Activated T-cell treated with anti-CD3 and anti-CD28 coated beads, Interleukin-2, amount 50 U/mL, for 1 hour (primary cell): ENCODE data around the gene C4orf46.
A peak's percentile ranks its signal among the peaks of the same experiment; 100 is the strongest.
"Not testable (repeated sequence)": the region's sequence is repeated elsewhere in the genome, so short reads cannot be mapped to it uniquely, and the experiment has no call there.

Experiments used
- DNase-seq: peaks from one replicate; pipeline ENCODE4 v3.0.0-alpha.2; 2020

The C4orf46 gene

GRCh38 chr4:158671665-158671914 is at the start of gene C4orf46:
TSS of gene C4orf46 (minus strand) at chr4:158671887. CDS start at chr4:158671801, 86 bp downstream.
- DNase-seq: no peak

DNA sequence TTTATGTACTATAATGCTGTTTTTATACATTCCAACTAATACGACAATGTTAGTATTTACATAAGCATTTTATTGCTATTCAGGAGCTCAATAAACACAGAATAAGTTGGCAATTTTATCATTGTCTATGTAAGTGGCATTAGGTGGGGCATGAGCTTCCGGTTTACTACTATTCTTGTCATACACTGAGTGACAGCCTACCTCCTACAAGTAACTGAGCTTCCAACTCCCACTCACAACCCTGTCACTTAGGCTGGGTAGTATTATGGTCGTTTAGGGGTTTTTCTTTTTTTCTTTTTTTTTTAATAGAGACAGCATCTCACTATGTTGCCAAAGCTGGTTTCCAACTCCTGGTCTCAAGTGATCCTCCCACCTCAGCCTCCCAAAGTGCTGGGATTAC is 44.1 kb upstream of the C4orf46 start:
- DNase-seq: no peak

- no peak for DNase-seq
Observed at GRCh38 chr4:158714937-158715336, 43.2 kb upstream of the C4orf46 start.

- DNase-seq: not testable (repeated sequence)
Observed at GRCh38 chr4:158712622-158713021, 40.9 kb upstream of the C4orf46 start.

GRCh38 chr4:158710814-158711213 is 39.1 kb upstream of the C4orf46 start:
- DNase-seq: no peak

GRCh38 chr4:158704274-158704673 is 32.6 kb upstream of the C4orf46 start:
- no peak for DNase-seq

DNA sequence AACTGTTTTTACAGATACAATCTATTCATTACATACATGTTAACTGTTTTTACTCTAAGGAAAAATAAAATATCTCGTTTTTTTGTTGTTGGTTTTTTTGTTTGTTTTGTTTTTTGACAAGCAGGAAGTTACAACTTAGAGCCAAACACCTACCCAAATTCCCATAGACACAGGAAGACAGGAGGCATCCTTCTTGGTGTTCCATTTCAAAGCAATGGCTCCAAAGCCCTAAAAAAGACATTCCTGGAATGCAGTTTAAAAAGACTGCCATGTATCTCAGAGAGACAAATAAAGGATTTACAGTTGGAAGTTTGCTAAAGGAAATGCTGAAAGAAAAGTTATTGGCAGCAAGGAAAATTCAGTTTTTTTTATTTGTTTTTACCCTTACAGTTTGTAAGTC is 17.1 kb upstream of the C4orf46 start:
- no peak for DNase-seq

GRCh38 chr4:158682066-158682465 is 10.4 kb upstream of the C4orf46 start:
- DNase-seq: no peak

DNA sequence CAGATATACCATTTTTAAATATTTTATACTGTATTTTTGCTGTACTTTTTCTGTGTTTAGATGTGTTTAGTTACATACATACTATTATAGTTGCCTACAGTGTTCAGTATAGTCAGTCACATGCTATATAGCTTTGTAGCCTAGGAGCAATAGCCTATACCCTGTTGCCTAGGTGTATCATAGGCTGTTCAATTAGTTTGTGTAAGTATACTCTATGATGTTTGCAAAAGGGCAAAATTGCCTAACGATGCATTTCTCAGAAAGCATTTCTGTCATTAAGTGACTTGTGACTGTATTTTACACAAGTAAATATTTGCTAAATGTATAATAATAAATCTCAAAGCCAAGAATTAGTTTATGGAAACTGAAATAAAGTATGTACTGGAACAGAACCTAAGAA is 9.9 kb upstream of the C4orf46 start:
- DNase-seq: no peak

GRCh38 chr4:158678767-158679166 is 7.1 kb upstream of the C4orf46 start:
- no peak for DNase-seq

- DNase-seq: no peak
Observed at GRCh38 chr4:158676076-158676475, 4.4 kb upstream of the C4orf46 start.

DNA sequence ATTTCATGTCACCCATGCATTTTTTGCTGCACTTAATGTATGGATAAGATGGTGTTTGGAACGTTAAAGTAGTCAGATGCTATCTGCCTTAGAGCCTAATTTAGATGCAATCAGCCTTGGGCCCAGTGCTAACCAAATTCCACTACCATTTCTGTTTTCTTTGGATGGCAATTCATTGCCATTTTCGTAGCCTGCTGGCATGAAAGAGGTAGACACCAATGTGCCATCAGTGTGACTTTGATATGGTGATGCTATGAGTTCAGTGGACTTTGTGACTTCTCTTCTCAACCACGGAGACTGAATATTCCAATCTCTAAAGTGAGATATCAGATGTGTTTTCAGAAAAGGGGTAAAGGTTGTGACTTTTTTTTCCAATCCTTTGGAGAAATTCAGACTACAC is 1.9 kb upstream of the C4orf46 start:
- no peak for DNase-seq

DNA sequence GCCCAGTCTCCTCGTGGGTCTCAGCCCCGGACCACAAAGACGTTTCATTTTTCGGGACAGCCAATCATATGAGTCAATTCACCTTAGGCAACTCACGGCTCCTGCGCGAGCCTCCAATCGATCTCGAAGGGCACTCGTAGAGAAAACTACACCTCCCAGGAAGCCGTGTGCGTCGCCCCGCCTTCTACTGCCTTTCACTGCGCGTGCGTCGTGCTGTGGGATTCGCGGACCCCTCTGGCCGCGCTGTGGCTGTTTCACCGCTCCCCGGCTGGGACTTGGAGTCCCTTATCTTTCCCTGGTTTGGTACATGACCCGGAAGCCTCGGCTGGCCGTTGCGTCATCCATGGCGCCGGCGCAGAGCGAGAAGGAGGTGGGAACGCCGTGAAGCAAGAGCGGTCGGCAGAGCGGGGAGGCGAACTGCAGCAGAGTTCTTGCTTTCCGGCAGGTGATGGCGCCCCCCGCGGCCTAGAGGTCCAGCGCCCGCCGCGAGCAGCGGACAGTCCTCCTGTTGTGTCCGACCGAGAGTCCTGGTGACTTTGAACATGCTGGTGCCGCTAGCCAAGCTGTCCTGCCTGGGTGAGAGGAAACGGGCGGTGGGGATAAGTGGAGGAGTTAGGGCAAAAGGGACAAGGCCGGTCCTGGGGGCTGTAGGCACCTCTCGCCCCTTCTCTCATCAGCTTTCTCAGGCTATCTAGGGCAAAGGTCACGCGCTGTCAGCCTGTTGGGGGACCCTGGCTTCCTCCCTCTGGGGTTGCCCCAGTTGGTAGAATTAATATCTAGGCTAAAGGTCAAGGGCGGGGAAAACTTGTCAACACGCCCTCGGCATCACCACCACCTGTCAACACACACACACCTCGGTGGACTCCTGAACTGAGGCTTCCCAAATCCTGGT is 474 bp upstream of the C4orf46 start, which contains the start of gene ETFDH:
Gene ETFDH, plus strand, starts transcription at position 382 of the 892 bp plus-strand sequence. Its CDS starts 161 bp downstream, at position 543.
- DNase-seq: peak; percentile 97

DNA sequence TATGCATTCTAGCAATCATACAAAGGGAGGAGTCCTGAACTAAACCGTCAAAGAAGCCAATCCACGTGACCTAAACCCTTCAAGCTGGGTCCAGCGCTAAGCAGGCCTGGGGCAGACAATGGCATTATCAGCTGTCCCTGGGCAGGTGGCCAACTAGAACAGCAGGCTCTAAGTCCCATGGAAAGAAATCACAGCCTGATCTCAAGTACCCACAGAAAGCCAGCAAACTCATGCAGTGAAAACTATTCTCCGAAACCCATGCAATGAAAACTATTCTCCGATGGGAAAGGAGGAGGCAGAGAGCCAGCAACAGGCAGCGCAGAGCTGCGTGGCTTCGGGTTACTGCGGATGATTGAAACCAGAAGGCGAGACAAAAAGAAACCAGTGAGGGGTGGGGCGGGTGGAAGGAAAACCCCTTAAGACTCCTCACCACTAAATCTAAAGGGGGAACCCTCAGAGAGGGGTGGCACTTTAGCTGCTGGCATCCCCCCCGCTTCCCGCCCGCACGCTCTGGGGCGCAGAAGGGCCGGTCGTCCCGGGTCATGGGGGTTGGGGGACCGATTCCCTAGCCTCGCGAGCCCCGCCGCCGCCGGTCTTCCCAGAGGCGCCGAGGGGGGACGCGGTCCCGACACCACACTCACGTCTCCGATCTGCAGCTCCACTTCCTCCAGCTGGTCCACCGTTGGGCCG is 567 bp downstream of the C4orf46 start:
- no peak for DNase-seq

DNA sequence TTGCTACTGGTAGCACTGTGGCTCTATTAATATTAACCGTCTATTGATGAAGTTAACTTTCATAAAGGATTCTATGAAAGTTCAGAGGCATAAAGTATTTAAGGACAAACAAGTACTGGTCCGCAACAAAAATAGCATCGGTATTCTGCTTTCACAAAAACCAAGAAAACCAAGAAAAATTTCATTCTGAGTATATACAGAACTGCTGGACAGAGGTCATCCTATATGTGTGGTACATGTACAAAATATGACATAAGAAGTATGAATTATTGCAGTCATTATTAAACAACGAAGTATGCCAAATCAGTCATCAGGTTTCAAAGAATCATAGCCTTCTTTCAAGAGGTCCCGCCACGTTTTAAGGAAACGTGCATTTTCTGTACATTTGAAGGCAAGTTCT is 2.4 kb downstream of the C4orf46 start:
- DNase-seq: no peak

GRCh38 chr4:158667651-158668198 is 4.0 kb downstream of the C4orf46 start:
- DNase-seq: no peak

DNA sequence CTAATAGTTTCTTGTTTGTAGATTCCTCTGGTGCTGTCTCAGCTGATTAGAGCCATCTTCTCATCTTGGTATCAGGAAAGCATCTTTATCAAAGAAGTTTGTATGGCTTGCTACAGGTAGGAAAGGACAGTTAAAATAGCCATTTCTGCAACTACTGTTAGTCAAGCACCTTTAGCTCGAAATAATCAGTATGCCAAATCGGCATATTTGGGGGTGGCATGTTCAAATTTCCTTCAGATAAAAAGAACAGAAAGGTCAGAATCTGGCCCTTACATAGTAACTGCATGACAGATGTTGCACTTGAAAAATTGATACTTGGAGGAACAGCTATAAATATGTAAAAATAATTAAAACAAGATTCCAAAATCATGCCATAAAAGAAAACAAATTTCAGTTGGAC is 4.8 kb downstream of the C4orf46 start:
- DNase-seq: no peak

DNA sequence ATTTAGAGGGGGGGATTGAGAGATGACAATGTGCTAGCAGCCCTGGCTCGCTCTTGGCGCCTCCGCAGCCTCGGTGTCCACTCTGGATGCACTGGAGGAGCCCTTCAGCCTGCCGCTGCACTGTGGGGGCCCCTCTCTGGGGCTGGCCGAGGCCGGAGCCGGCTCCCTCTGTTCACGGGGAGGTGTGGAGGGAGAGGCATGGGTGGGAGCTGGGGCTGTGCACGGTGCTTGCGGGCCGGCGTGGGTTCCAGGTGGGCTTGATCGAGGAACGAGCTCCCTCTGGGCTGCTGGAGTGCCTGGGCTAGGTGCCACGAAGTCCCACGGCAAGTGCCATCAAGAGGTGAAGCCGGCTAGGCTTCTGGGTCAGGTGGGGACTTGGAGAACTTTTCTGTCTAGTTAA is 6.9 kb downstream of the C4orf46 start:
- DNase-seq: no peak

GRCh38 chr4:158663707-158664625 is 7.7 kb downstream of the C4orf46 start:
- DNase-seq: not testable (repeated sequence)

DNA sequence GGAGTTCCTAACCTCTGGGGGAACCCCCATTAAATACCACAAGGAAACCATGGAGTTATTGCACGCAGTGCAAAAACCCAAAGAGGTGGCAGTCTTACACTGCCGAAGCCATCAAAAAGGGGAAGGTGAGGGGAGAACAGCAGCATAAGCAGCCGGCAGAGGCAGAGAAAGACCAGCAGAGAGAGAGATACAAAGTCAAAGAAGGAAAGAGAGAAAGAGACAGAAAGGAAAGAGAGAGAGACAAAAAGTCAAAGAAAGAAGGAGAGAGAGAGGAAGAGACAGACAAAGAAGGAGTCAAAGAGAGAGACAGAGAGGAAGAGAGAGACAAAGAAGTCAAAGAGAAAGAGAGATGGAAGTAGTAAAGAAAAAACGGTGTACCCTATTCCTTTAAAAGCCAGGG is 8.4 kb downstream of the C4orf46 start:
- not testable (repeated sequence) for DNase-seq

DNA sequence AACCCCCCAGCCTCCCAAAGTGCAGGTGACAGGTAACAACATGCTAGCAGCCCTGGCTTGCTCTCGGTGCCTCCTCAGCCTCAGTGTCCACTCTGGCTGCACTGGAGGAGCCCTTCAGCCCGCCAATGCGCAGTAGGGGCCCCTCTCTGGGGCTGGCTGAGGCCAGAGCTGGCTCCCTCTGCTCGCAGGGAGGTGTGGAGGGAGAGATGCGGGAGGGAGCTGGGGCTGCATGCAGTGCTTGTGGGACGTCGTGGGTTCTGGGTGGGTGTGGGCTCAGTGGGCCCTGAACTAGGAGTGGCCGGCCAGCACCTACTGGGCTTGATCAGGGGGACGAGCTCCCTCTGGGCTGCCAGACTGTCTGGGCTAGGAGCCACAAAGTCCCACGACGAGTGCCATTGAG is 14.4 kb downstream of the C4orf46 start:
- DNase-seq: no peak

- DNase-seq: no peak
Observed at GRCh38 chr4:158656439-158656838, 15.2 kb downstream of the C4orf46 start.

DNA sequence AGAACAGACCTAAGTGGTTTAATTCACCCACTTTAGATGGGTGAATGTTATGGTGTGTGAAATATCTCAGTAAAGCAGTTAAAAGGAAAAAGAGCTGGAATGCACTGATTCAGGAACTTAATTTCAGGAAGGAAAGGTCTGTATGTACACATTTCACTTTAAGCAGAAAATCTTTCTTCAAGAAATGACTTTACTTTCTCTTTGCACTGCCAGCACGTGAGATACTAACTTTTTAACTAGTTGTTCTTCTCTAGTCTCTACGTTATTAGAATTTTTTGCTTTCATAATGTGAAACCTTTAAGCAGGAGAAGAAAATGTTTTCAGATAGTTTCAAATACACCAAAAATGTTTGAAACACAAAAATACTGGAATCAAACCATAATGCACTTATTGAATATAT is 18.8 kb downstream of the C4orf46 start:
- DNase-seq: no peak
